Activated T-helper 17 cell treated with anti-CD3 and anti-CD28 coated beads, Interleukin-2, amount 50 U/mL, for 72 hours (primary cell): ENCODE data around the gene OLFM1. TPM values are rescaled to one million over a fixed set of nuclear protein-coding genes. Genes with fewer than 3 reads are reported as not detected.

Source experiments
- ATAC-seq: fragments of 150-1000 bp; cut with Tn5 transposase; replicated peaks from 2 replicates; pipeline ENCODE4 v1.10.0; 2021; ENCODE audit warnings: mild to moderate bottlenecking, moderate library complexity
- H3K27ac Mint-ChIP-seq: one replicate; pipeline ENCODE4 v1.8.0; 2022; ENCODE audit warnings: mixed read lengths
- H3K27me3 Mint-ChIP-seq: one replicate; pipeline ENCODE4 v1.8.0; 2022; ENCODE audit warnings: mixed read lengths
- H3K36me3 Mint-ChIP-seq: one replicate; pipeline ENCODE4 v1.8.0; 2022; ENCODE audit warnings: low read depth, mild to moderate bottlenecking, mixed read lengths
- H3K4me1 Mint-ChIP-seq: one replicate; pipeline ENCODE4 v1.8.0; 2022; ENCODE audit warnings: mixed read lengths
- H3K4me3 Mint-ChIP-seq: one replicate; pipeline ENCODE4 v1.8.0; 2022; ENCODE audit warnings: mild to moderate bottlenecking, mixed read lengths
- H3K9me3 Mint-ChIP-seq: one replicate; pipeline ENCODE4 v1.8.0; 2022; ENCODE audit warnings: mixed read lengths
- total RNA-seq, 2 donors: library from RNA; stranded (reverse); gene quantifications; one replicate each; pipeline ENCODE4 v1.2.3, GENCODE V29; 2022

OLFM1 gene
- total RNA-seq, 2 donors from 2014 or later: 0.32 TPM; not detected in 1

DNA sequence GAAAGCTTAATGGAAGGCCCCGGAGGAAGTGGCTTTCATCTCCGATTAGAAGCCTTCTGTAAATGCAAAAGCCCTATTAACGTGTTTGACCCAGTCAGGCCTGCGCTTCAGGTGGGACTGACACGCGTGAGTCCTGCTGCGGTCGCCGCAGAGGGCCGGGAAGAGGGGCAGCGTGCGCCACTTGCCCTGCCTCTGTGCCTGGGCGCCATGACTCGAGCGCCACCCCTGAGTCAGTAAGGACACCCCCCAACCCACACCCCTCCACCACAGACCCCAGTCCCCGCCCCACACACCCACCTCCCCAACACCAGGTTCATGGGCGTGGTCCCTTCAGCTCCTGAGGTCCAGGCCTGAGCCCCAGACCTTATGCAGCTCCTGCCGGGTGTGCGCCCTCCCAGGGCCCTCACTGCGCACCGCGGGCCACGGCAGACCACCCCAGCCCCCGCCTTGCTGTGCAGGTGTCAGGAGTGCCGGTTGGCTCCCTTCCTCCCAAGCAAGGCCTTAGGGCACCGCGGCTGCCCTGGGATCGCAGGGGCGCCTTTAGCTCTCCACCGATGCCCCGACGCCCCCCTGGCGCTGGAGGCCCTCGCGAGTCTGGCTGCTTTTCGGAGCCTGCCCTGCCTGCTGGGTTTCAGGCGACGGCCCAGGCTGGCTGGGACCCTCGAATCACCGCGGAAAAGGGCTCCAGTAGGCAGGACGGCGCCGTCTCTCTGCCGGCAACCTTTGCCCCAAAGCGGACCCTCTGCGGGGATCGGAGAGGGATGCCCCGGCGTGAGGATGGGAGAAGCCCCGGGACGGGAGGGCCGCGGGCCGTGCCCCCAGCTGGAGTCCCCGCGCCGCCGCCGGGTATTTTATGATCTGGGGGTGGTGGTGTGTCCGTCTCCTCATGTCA lies 625 bp upstream of the OLFM1 start:
- Mint-ChIP-seq H3K36me3 (no peaks in the 10 kb centered on the region), H3K4me1 (peaks cover 5% of the 10 kb centered on the region), H3K4me3 (peak overlapping the region; percentile 62), H3K9me3 (no peaks in the 10 kb centered on the region), H3K27me3 (peaks cover 40% of the 10 kb centered on the region), H3K27ac (no peak overlapping the region)
- no peak for ATAC-seq

DNA sequence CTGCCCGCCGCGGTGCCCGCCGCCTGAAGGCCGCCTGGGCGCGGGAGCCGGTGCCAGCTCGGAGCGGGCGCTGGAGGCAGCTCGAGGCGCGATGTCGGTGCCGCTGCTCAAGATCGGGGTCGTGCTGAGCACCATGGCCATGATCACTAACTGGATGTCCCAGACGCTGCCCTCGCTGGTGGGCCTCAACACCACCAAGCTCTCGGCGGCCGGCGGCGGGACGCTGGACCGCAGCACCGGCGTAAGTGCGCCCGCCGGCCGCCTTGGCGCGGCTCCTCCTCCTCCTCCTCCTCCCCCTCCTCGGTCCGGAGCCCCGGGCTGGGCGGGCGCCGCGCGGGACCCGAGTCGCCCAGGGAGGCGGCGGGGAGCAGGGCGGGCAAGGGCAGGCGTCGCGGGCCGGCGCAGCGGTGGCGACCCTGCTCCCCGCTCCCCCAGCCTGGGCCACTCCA lies 455 bp downstream of the OLFM1 start:
- Mint-ChIP-seq H3K4me1 (peaks cover 5% of the 10 kb centered on the region), H3K27ac (no peak overlapping the region), H3K36me3 (no peaks in the 10 kb centered on the region), H3K4me3 (no peak overlapping the region), H3K9me3 (no peaks in the 10 kb centered on the region), H3K27me3 (peaks cover 37% of the 10 kb centered on the region)
- ATAC-seq: no peak

DNA sequence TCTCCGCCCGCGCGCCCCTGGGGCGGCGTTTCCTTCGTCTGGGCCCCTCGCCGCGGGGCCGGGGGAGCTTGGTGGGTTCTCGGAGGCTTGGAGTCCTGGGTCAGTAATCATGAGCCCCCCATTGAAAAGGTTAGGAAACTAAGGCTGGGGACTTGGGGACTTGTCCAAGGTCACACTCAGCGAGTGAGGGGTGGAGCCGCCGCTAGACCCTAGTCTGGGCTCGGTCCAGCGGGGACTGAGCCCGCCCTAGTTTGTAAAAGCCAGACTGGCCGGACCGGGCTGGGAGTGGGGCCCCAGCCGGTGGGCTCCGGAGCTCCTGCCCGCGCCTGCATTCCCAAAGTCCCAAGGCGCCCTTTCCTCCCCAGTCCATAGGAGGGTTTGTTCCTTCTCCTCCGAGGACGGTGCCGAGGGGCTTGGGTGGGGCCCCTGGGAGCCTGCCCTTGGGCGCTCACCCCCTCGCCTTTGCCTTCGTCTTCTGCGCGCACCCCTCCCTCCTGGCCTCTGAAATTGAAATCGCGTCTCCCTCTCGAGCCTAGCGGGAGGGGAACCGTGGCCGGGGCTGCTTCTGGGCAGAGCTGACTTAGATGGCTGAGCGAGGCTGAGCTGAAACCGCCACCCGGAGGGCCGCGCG lies 995 bp downstream of the OLFM1 start:
- Mint-ChIP-seq H3K36me3 (no peaks in the 10 kb centered on the region), H3K27ac (no peak overlapping the region), H3K4me3 (no peak overlapping the region), H3K27me3 (peaks cover 38% of the 10 kb centered on the region), H3K4me1 (peaks cover 5% of the 10 kb centered on the region), H3K9me3 (no peaks in the 10 kb centered on the region)
- ATAC-seq: no peak

DNA sequence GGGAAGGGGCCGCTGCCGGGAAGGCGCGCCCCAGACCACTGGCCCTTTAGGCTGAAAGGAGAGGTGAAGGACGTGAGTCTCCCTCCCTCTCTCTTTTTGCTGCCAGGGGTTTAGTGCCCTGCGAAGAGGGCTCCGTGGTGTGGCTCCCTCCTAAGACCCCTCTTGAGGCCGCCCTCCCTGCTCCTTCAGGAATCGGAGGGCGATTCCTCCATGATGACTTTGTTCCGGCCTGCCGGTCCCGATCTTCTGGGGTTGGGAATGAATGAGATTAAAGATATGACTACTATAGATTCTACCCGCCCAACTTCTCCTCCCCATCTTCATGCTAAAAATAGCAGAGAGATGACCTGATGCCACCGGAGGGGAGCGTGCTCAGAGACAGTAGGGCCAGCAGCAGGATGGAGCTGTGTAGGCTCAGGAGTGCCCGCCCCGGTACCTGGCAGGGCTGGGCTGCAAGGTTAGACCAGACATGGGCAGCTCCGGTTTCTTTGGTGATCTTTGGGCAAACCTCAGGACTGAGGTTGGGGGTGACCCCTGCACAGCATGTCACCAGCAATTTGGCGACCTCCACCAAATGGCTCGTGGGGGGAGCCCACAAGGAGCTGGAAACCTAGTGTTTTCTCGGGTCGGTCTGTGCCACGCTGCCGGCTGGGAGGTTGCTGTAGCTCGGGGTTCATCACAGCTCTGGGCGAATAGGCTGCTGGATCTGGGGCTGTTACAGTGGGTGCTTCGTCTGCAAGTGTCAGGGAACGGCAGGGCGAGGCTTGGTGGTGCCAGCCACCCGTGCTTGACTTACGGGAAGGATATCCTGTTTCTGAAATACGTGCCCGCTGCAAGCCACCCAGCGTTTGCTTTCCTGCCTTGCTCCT lies 1.7 kb downstream of the OLFM1 start:
- no peak overlapping the region for H3K27ac Mint-ChIP-seq
- H3K4me1 Mint-ChIP-seq: peaks cover 5% of the 10 kb centered on the region
- H3K4me3 Mint-ChIP-seq: no peak overlapping the region
- ATAC-seq: no peak
- H3K36me3 Mint-ChIP-seq: no peaks in the 10 kb centered on the region
- H3K9me3 Mint-ChIP-seq: no peaks in the 10 kb centered on the region
- peaks cover 38% of the 10 kb centered on the region for H3K27me3 Mint-ChIP-seq

DNA sequence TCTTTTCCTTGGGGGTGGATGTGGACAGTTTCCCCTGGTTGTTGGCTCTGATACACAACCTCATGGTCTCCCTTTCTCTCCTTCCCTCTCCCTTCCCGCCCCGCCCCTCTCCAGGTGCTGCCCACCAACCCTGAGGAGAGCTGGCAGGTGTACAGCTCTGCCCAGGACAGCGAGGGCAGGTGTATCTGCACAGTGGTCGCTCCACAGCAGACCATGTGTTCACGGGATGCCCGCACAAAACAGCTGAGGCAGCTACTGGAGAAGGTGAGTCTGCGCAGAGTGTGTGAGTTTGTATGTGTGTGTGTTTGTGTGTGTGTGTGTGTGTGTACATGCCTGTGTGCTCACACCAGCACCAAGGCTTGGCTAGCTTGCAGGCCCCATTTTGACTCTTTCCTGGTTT lies 2.6 kb downstream of the OLFM1 start:
- Mint-ChIP-seq H3K9me3 (no peaks in the 10 kb centered on the region), H3K4me1 (peaks cover 5% of the 10 kb centered on the region), H3K4me3 (no peak overlapping the region), H3K27me3 (peaks cover 36% of the 10 kb centered on the region), H3K36me3 (no peaks in the 10 kb centered on the region), H3K27ac (no peak overlapping the region)
- no peak for ATAC-seq

DNA sequence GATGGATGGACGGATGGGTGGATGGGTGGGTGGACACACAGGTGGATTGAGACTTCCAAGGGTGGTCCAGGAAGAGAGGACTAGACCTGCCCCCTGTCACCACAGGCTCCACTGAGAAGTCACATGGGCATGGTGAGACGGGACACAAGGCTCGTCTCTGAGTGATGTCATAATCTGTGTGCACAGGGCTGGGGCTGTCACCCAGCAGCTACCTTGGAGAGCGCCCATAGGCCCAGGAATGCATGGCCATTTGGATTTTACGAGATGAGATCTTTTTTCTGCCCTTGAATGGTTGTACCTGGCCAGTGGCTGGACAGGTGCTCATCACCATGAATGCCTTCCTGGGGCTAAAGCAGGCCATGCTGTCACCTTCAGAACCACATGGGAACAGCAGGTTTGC lies 3.1 kb downstream of the OLFM1 start:
- Mint-ChIP-seq H3K27me3 (peaks cover 35% of the 10 kb centered on the region), H3K9me3 (no peaks in the 10 kb centered on the region), H3K4me1 (peaks cover 5% of the 10 kb centered on the region), H3K27ac (no peak overlapping the region), H3K36me3 (no peaks in the 10 kb centered on the region), H3K4me3 (no peak overlapping the region)
- no peak for ATAC-seq

DNA sequence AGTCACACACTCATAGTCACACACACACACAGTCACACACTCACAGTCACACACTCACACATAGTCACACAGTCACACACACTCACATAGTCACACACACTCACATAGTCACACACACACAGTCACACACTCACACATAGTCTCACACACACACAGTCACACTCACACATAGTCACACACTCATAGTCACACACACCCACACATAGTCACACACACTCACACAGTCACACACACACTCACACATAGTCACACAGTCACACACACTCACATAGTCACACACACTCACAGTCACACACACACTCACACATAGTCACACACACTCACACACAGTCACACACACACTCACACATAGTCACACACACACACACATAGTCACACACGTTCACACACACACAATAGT lies 4.1 kb downstream of the OLFM1 start:
- no peak for ATAC-seq
- no peaks in the 10 kb centered on the region for H3K9me3 Mint-ChIP-seq
- no peak overlapping the region for H3K4me3 Mint-ChIP-seq
- H3K27me3 Mint-ChIP-seq: peaks cover 29% of the 10 kb centered on the region
- no peaks in the 10 kb centered on the region for H3K4me1 Mint-ChIP-seq
- H3K27ac Mint-ChIP-seq: no peak overlapping the region
- no peaks in the 10 kb centered on the region for H3K36me3 Mint-ChIP-seq

DNA sequence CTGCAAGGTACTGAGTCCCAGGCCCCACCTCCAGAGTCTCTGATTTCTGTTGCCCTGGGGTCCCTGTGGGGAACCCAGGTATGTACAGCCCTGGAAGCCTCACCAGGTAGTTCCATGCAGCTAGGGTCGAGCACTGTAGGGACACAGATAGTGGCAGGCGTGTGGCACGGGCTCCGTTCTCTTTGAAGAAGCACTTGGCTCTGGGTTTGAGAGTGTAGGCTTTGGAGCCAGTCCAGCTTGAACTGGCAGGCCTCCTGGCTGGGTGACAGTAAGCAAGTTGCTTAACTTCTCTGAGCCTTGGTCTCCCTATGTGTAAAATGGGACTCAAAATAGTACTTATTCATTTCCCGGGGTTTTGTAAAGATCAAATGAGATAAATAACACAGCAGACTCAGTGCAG lies 5.6 kb downstream of the OLFM1 start:
- no peak overlapping the region for H3K27ac Mint-ChIP-seq
- no peaks in the 10 kb centered on the region for H3K4me1 Mint-ChIP-seq
- H3K9me3 Mint-ChIP-seq: no peaks in the 10 kb centered on the region
- no peak overlapping the region for H3K4me3 Mint-ChIP-seq
- H3K36me3 Mint-ChIP-seq: no peaks in the 10 kb centered on the region
- ATAC-seq: no peak
- H3K27me3 Mint-ChIP-seq: peaks cover 38% of the 10 kb centered on the region

DNA sequence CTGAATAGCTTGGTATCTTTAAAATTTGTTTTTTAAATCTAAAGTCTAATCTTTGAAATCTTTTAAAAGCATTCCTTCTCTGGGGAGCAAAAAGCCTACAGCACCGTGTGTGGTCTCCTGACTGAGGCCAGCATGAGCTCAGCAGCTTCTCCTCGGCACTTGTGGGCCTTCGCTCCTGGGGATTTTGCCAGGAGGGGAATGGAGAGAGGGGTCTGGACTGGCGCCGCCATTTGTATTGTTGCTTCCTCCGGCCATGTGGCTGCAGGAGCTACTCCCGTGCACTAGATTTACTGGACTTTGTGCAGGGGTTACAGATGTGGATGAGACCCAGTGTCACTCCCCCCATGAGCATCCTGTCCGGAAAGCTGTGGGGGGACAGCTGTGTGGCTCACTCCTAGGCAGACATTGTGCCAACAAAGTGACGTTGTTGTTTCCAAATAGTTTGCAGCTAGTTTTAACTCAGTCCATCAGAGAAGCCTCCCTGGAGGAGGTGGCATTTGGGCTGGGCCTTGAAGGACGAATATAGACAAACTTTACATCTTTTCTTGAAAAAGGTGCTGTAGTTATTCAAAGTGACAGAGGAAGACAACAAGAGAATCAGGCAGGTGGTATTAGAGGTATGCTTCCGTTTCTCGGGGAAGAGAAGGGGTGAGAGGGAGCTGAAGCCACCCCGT lies 6.6 kb downstream of the OLFM1 start:
- peaks cover 42% of the 10 kb centered on the region for H3K27me3 Mint-ChIP-seq

DNA sequence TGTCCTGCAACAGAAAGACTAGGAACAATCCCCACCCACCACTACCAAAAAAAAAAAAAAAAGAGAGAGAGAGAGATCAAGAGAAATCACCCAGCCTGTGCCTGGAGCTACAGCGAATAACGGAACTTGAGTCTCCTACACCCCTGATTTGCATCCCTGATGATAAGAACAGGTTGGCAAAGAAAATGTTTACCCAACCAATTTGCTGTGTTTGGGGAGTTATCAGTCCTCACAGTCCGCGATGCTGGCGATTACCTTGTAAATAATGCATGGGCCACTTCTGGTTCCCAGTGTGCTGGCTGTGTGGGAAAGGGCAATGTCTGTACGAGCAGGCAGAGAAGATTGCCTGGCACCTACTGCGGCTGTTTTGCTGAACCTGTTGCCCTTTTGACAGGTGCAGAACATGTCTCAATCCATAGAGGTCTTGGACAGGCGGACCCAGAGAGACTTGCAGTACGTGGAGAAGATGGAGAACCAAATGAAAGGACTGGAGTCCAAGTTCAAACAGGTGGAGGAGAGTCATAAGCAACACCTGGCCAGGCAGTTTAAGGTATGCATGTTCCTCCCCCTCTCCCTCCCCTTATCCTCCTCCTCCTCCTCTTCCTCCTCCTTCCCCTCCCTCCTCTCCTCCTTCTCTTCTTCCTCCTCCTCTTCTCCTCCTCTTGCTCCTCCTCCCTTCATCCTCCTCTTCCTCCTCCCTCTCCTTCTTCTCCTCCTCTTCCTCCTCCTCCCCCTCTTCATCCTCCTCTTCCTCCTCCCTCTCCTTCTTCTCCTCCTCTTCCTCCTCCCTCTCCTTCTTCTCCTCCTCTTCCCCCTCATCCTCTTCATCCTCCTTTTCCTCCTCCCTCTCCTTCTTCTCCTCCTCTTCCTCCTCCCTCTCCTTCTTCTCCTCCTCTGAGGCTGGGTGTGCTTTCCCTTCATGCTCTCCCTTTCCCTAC lies 8.3 kb downstream of the OLFM1 start:
- no peak overlapping the region for H3K4me3 Mint-ChIP-seq
- no peak overlapping the region for H3K27ac Mint-ChIP-seq
- no peaks in the 10 kb centered on the region for H3K9me3 Mint-ChIP-seq
- H3K36me3 Mint-ChIP-seq: no peaks in the 10 kb centered on the region
- no peaks in the 10 kb centered on the region for H3K4me1 Mint-ChIP-seq
- peaks cover 47% of the 10 kb centered on the region for H3K27me3 Mint-ChIP-seq
- ATAC-seq: no peak

More for the DNA sequence above, 6.6 kb downstream of the OLFM1 start:
- H3K9me3 Mint-ChIP-seq: no peaks in the 10 kb centered on the region
- ATAC-seq: no peak
- H3K27ac Mint-ChIP-seq: no peak overlapping the region
- no peak overlapping the region for H3K4me3 Mint-ChIP-seq
- no peaks in the 10 kb centered on the region for H3K36me3 Mint-ChIP-seq
- no peaks in the 10 kb centered on the region for H3K4me1 Mint-ChIP-seq

DNA sequence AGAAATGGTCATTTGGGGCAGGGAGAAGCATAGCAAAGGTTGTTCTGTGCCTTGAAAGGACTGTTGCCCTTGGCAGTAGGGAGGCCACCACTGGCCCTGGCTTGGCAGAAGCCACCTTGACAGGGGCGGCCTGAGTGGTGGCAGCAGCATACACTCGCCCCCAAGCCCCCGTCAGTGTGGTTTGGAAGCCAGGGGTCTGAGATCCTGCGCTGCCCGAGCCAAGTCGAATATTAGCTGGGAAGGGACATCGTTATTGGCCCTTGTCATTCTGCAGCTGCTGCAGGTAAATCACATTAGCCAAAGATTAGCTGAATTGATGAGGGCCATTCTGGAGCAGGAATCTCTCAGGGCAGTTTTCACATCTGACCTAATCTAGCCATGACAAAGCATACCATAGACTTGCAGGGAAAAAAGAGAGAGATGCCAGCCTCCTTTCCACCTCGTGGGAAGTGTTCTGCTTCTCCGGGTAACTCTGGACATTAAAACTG lies 9.0 kb downstream of the OLFM1 start:
- Mint-ChIP-seq H3K4me3 (no peak overlapping the region), H3K4me1 (no peaks in the 10 kb centered on the region), H3K27me3 (peaks cover 44% of the 10 kb centered on the region), H3K36me3 (no peaks in the 10 kb centered on the region), H3K9me3 (no peaks in the 10 kb centered on the region), H3K27ac (no peak overlapping the region)
- no peak for ATAC-seq

DNA sequence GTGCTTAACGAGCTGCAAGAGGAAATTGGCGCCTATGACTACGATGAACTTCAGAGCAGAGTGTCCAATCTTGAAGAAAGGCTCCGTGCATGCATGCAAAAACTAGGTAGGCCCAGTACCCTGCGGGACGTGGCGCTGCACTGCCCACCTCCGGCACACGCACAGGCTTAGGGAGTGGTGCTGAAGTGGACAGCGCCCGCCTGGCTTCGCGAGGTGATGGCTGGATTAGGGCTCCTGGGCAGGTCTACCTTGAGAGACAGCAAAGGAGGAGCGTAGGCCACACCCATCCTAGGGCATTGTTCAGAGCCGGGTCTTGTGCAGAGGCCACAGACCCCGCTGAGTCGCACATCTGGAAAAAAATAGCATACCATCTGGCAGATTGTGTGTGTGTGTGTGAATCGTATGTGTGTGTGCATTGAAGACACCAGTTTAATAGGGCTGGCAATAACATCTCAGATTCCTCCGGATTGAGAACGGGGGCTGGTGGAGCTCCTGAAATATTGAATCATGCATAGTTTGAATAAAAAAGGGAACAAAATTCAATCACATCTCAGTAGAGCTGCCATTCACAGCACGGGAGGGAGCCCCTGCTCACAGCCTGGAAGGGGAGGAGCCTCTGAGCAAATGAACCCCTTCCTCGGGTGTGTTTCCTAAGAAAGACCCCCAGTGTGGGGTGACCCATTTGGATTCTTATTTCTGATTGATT lies 11.1 kb downstream of the OLFM1 start:
- Mint-ChIP-seq H3K36me3 (no peaks in the 10 kb centered on the region), H3K9me3 (no peaks in the 10 kb centered on the region), H3K4me1 (no peaks in the 10 kb centered on the region), H3K27me3 (peaks cover 36% of the 10 kb centered on the region), H3K4me3 (no peak overlapping the region), H3K27ac (no peak overlapping the region)
- no peak for ATAC-seq

DNA sequence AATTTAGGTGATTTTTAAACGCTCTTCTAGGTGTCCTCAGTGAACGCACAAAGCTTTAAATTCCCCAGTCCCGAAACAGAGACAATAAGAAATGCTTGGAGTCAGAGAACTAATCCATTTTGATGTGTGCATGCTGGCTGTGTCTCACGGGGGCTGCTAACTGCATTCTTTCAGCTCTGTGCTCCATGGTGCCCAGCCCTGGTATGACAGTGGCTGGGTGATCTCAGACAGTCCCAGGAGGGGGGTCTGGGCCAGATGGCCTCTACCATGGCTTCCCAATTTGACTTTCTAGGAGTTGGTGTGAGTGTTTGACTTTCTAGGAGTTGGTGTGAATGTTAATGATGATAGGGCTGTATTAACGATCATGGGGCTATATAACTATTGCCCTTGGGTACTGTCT lies 12.1 kb downstream of the OLFM1 start:
- H3K27me3 Mint-ChIP-seq: peaks cover 39% of the 10 kb centered on the region
- no peaks in the 10 kb centered on the region for H3K36me3 Mint-ChIP-seq
- H3K4me1 Mint-ChIP-seq: no peaks in the 10 kb centered on the region
- H3K4me3 Mint-ChIP-seq: no peak overlapping the region
- H3K27ac Mint-ChIP-seq: no peak overlapping the region
- no peak for ATAC-seq
- no peaks in the 10 kb centered on the region for H3K9me3 Mint-ChIP-seq
